Stimulated activated naive CD8-positive, alpha-beta T cell treated with anti-CD3 and anti-CD28 coated beads, Interleukin-15, Interleukin-2, amounts not matched to agents 100 ng/mL and 50 ng/mL, for 24 hours (primary cell): Measurements from ENCODE around the gene CMTM6.

ENCODE experiments used
- H3K27ac Mint-ChIP-seq: one replicate; pipeline ENCODE4 v1.8.0; 2021; ENCODE audit warnings: mild to moderate bottlenecking, mixed read lengths
- H3K27me3 Mint-ChIP-seq: one replicate; pipeline ENCODE4 v1.8.0; 2021; ENCODE audit warnings: mixed read lengths
- H3K36me3 Mint-ChIP-seq: one replicate; pipeline ENCODE4 v1.8.0; 2021; ENCODE audit warnings: low read depth, mixed read lengths
- H3K4me1 Mint-ChIP-seq: one replicate; pipeline ENCODE4 v1.8.0; 2021; ENCODE audit warnings: low read depth, mixed read lengths
- H3K4me3 Mint-ChIP-seq: one replicate; pipeline ENCODE4 v1.8.0; 2021; ENCODE audit warnings: mild to moderate bottlenecking, mixed read lengths
- H3K9me3 Mint-ChIP-seq: one replicate; pipeline ENCODE4 v1.8.0; 2021; ENCODE audit warnings: mixed read lengths

The CMTM6 gene

GRCh38 chr3:32510075-32510724 lies 7.5 kb upstream of the CMTM6 start:
- Mint-ChIP-seq H3K27ac (no peak overlapping the region), H3K27me3 (no peaks in the 10 kb centered on the region), H3K36me3 (no peaks in the 10 kb centered on the region), H3K4me3 (no peak overlapping the region), H3K4me1 (no peaks in the 10 kb centered on the region), H3K9me3 (no peaks in the 10 kb centered on the region)

GRCh38 chr3:32508711-32509110 lies 6.1 kb upstream of the CMTM6 start:
- no peak overlapping the region for H3K4me3 Mint-ChIP-seq
- no peaks in the 10 kb centered on the region for H3K4me1 Mint-ChIP-seq
- no peak overlapping the region for H3K27ac Mint-ChIP-seq
- H3K9me3 Mint-ChIP-seq: no peaks in the 10 kb centered on the region
- H3K36me3 Mint-ChIP-seq: no peaks in the 10 kb centered on the region
- H3K27me3 Mint-ChIP-seq: no peaks in the 10 kb centered on the region

GRCh38 chr3:32506466-32506865 lies 3.8 kb upstream of the CMTM6 start:
- H3K36me3 Mint-ChIP-seq: no peaks in the 10 kb centered on the region
- peaks cover 10% of the 10 kb centered on the region for H3K4me1 Mint-ChIP-seq
- H3K27me3 Mint-ChIP-seq: no peaks in the 10 kb centered on the region
- no peak overlapping the region for H3K4me3 Mint-ChIP-seq
- no peak overlapping the region for H3K27ac Mint-ChIP-seq
- no peaks in the 10 kb centered on the region for H3K9me3 Mint-ChIP-seq

GRCh38 chr3:32502946-32503286 lies 264 bp upstream of the CMTM6 start:
- H3K4me1 Mint-ChIP-seq: peaks cover 40% of the 10 kb centered on the region
- H3K9me3 Mint-ChIP-seq: no peaks in the 10 kb centered on the region
- peak overlapping the region; percentile 87 for H3K27ac Mint-ChIP-seq
- H3K36me3 Mint-ChIP-seq: peaks cover 14% of the 10 kb centered on the region
- H3K27me3 Mint-ChIP-seq: no peaks in the 10 kb centered on the region
- H3K4me3 Mint-ChIP-seq: peak overlapping the region; percentile 98

- H3K4me3 Mint-ChIP-seq: peak overlapping the region; percentile 98
- H3K27me3 Mint-ChIP-seq: no peaks in the 10 kb centered on the region
- peaks cover 16% of the 10 kb centered on the region for H3K36me3 Mint-ChIP-seq
- peak overlapping the region; percentile 89 for H3K27ac Mint-ChIP-seq
- H3K9me3 Mint-ChIP-seq: no peaks in the 10 kb centered on the region
- peaks cover 47% of the 10 kb centered on the region for H3K4me1 Mint-ChIP-seq
Measured at GRCh38 chr3:32501783-32502117, 902 bp downstream of the CMTM6 start.

- peaks cover 53% of the 10 kb centered on the region for H3K4me1 Mint-ChIP-seq
- no peaks in the 10 kb centered on the region for H3K27me3 Mint-ChIP-seq
- peak overlapping the region; percentile 89 for H3K27ac Mint-ChIP-seq
- H3K9me3 Mint-ChIP-seq: no peaks in the 10 kb centered on the region
- peak overlapping the region; percentile 98 for H3K4me3 Mint-ChIP-seq
- peaks cover 23% of the 10 kb centered on the region for H3K36me3 Mint-ChIP-seq
Measured at GRCh38 chr3:32500880-32501782, 1.5 kb downstream of the CMTM6 start.

GRCh38 chr3:32500231-32500630 lies 2.4 kb downstream of the CMTM6 start:
- Mint-ChIP-seq H3K4me3 (peak overlapping the region; percentile 98), H3K27me3 (no peaks in the 10 kb centered on the region), H3K4me1 (peaks cover 60% of the 10 kb centered on the region), H3K9me3 (no peaks in the 10 kb centered on the region), H3K36me3 (peaks cover 24% of the 10 kb centered on the region), H3K27ac (no peak overlapping the region)

- Mint-ChIP-seq H3K4me1 (peaks cover 63% of the 10 kb centered on the region), H3K9me3 (no peaks in the 10 kb centered on the region), H3K27ac (no peak overlapping the region), H3K4me3 (no peak overlapping the region), H3K27me3 (no peaks in the 10 kb centered on the region), H3K36me3 (peaks cover 24% of the 10 kb centered on the region)
Measured at GRCh38 chr3:32499585-32499984, 3.1 kb downstream of the CMTM6 start.

GRCh38 chr3:32498992-32499391 lies 3.7 kb downstream of the CMTM6 start:
- no peak overlapping the region for H3K27ac Mint-ChIP-seq
- no peak overlapping the region for H3K4me3 Mint-ChIP-seq
- no peaks in the 10 kb centered on the region for H3K9me3 Mint-ChIP-seq
- peaks cover 63% of the 10 kb centered on the region for H3K4me1 Mint-ChIP-seq
- H3K36me3 Mint-ChIP-seq: peaks cover 24% of the 10 kb centered on the region
- H3K27me3 Mint-ChIP-seq: no peaks in the 10 kb centered on the region

GRCh38 chr3:32498252-32498651 lies 4.4 kb downstream of the CMTM6 start:
- H3K27ac Mint-ChIP-seq: peak overlapping the region; percentile 32
- no peak overlapping the region for H3K4me3 Mint-ChIP-seq
- H3K36me3 Mint-ChIP-seq: peaks cover 24% of the 10 kb centered on the region
- no peaks in the 10 kb centered on the region for H3K9me3 Mint-ChIP-seq
- H3K27me3 Mint-ChIP-seq: no peaks in the 10 kb centered on the region
- peaks cover 60% of the 10 kb centered on the region for H3K4me1 Mint-ChIP-seq

- H3K36me3 Mint-ChIP-seq: peaks cover 23% of the 10 kb centered on the region
- H3K9me3 Mint-ChIP-seq: no peaks in the 10 kb centered on the region
- no peaks in the 10 kb centered on the region for H3K27me3 Mint-ChIP-seq
- H3K4me1 Mint-ChIP-seq: peaks cover 44% of the 10 kb centered on the region
- H3K27ac Mint-ChIP-seq: peak overlapping the region; percentile 28
- no peak overlapping the region for H3K4me3 Mint-ChIP-seq
Measured at GRCh38 chr3:32495609-32496008, 7.0 kb downstream of the CMTM6 start.

- Mint-ChIP-seq H3K4me3 (no peak overlapping the region), H3K27ac (peak overlapping the region; percentile 28), H3K9me3 (no peaks in the 10 kb centered on the region), H3K4me1 (peaks cover 39% of the 10 kb centered on the region), H3K27me3 (no peaks in the 10 kb centered on the region), H3K36me3 (peaks cover 18% of the 10 kb centered on the region)
Measured at GRCh38 chr3:32495085-32495484, 7.6 kb downstream of the CMTM6 start.

- Mint-ChIP-seq H3K27me3 (no peaks in the 10 kb centered on the region), H3K27ac (no peak overlapping the region), H3K4me1 (peaks cover 30% of the 10 kb centered on the region), H3K36me3 (peaks cover 15% of the 10 kb centered on the region), H3K9me3 (no peaks in the 10 kb centered on the region), H3K4me3 (no peak overlapping the region)
Measured at GRCh38 chr3:32493437-32494414, 8.9 kb downstream of the CMTM6 start.

GRCh38 chr3:32492684-32493436 lies 9.8 kb downstream of the CMTM6 start:
- Mint-ChIP-seq H3K4me3 (no peak overlapping the region), H3K4me1 (peaks cover 27% of the 10 kb centered on the region), H3K27ac (no peak overlapping the region), H3K9me3 (no peaks in the 10 kb centered on the region), H3K27me3 (no peaks in the 10 kb centered on the region), H3K36me3 (peaks cover 19% of the 10 kb centered on the region)
